HEK293 (cell line): Measurements from ENCODE around the gene AP1G2.

Experiments used
- CTCF ChIA-PET: fragments of 350-600 bp; formaldehyde crosslinking; extraction: SDS; loops from one replicate; lab custom pipeline; 2021; ENCODE audit warnings: antibody characterized with exemption; lab: Yijun Ruan, JAX
- POLR2A ChIA-PET: fragments of 300-600 bp; formaldehyde crosslinking; extraction: SDS; loops from one replicate; lab custom pipeline; 2020; ENCODE audit warnings: antibody characterized with exemption, inconsistent platforms; lab: Yijun Ruan, JAX
- H3K27ac ChIP-seq: fragments of 200-500 bp; sonication (Bioruptor generic); 2 replicates; pipeline ENCODE4 v1.5.1; 2014; ENCODE audit warnings: low read depth, low read length, control low read depth, inconsistent platforms; ENCODE audit errors: extremely low read depth
- H3K36me3 ChIP-seq, 2 experiments: fragments of 200-500 bp in 1 of 2; sonication (Bioruptor generic) in 1 of 2; 1 replicate in 1 of 2; 2 replicates in 1 of 2; pipeline ENCODE4 v1.5.1; 2014 to 2017; ENCODE audit warnings: inconsistent platforms in 2 of 2, low read length in 2 of 2; ENCODE audit not compliant: control insufficient read depth in 2 of 2, insufficient read depth in 1 of 2
- H3K4me1 ChIP-seq: fragments of 200-500 bp; sonication (Bioruptor generic); 2 replicates; pipeline ENCODE4 v1.5.1; 2014; ENCODE audit warnings: mild to moderate bottlenecking, low read length, inconsistent platforms; ENCODE audit not compliant: control insufficient read depth, insufficient read depth
- H3K4me3 ChIP-seq: 2 replicates; pipeline ENCODE4 v1.5.1; 2011; ENCODE audit warnings: low read depth, mild to moderate bottlenecking, control low read depth, low read length, moderate library complexity
- H3K9me3 ChIP-seq: fragments of 200-500 bp; sonication (Bioruptor generic); 2 replicates; pipeline ENCODE4 v1.5.1; 2014; ENCODE audit warnings: low read depth, low read length, inconsistent platforms; ENCODE audit not compliant: control insufficient read depth, insufficient read depth
- BCL11B ChIP-seq: fragments of 450-650 bp; formaldehyde crosslinking; IDR thresholded peaks from 2 replicates; pipeline ENCODE4 v1.5.1; 2016; ENCODE audit warnings: low read depth, missing biosample characterization, missing genetic modification characterization
- HOXC10 ChIP-seq: sonication (generic); formaldehyde crosslinking; IDR thresholded peaks from 2 replicates; pipeline ENCODE4 v1.8.1; 2023; ENCODE audit warnings: mild to moderate bottlenecking, missing genetic modification reagents
- HOXD13 ChIP-seq: sonication (generic); formaldehyde crosslinking; IDR thresholded peaks from 2 replicates; pipeline ENCODE4 v1.8.0; 2022; ENCODE audit warnings: missing genetic modification reagents, borderline replicate concordance
- KLF7 ChIP-seq: fragments of 450-650 bp; formaldehyde crosslinking; IDR thresholded peaks from 2 replicates; pipeline ENCODE4 v1.5.1; 2016; ENCODE audit warnings: missing biosample characterization, missing genetic modification characterization, borderline replicate concordance
- SALL2 ChIP-seq: fragments of 450-650 bp; formaldehyde crosslinking; IDR thresholded peaks from 2 replicates; pipeline ENCODE4 v1.5.0; 2017; ENCODE audit warnings: missing biosample characterization, mild to moderate bottlenecking, missing genetic modification characterization, borderline replicate concordance
- SCRT1 ChIP-seq: fragments of 450-650 bp; formaldehyde crosslinking; IDR thresholded peaks from 2 replicates; pipeline ENCODE4 v1.5.1; 2016; ENCODE audit warnings: missing biosample characterization, missing genetic modification characterization, borderline replicate concordance
- SP2 ChIP-seq: fragments of 450-650 bp; formaldehyde crosslinking; IDR thresholded peaks from 2 replicates; pipeline ENCODE4 v1.5.1; 2016; ENCODE audit warnings: missing biosample characterization, missing genetic modification characterization
- ZBTB20 ChIP-seq: fragments of 450-650 bp; formaldehyde crosslinking; IDR thresholded peaks from 2 replicates; pipeline ENCODE4 v1.5.1; 2016; ENCODE audit warnings: missing biosample characterization, missing genetic modification characterization
- ZFP37 ChIP-seq: fragments of 450-650 bp; formaldehyde crosslinking; IDR thresholded peaks from 2 replicates; pipeline ENCODE4 v1.5.1; 2016; ENCODE audit warnings: missing biosample characterization, missing genetic modification characterization
- ZNF10 ChIP-seq: fragments of 450-650 bp; formaldehyde crosslinking; IDR thresholded peaks from 2 replicates; pipeline ENCODE4 v1.5.1; 2017; ENCODE audit warnings: missing biosample characterization, missing genetic modification characterization
- ZNF112 ChIP-seq: fragments of 450-650 bp; formaldehyde crosslinking; IDR thresholded peaks from 2 replicates; pipeline ENCODE4 v1.5.0; 2017; ENCODE audit warnings: missing biosample characterization, missing genetic modification characterization
- ZNF146 ChIP-seq: fragments of 450-650 bp; formaldehyde crosslinking; IDR thresholded peaks from 2 replicates; pipeline ENCODE4 v1.5.1; 2016; ENCODE audit warnings: missing biosample characterization, missing genetic modification characterization
- ZNF184 ChIP-seq: fragments of 450-650 bp; IDR thresholded peaks from 2 replicates; pipeline ENCODE4 v1.5.1; 2018; ENCODE audit warnings: missing biosample characterization, mild to moderate bottlenecking, missing genetic modification characterization
- ZNF274 ChIP-seq, 2 experiments: fragments of 200-500 bp in 1 of 2; fragments of 450-650 bp in 1 of 2; sonication (Bioruptor generic) in 1 of 2; formaldehyde crosslinking in 1 of 2; IDR thresholded peaks; 2 replicates each; pipeline versions ENCODE4 v1.5.1 to v1.6.1; 2014 to 2016; ENCODE audit warnings: borderline replicate concordance in 1 of 2, inconsistent platforms in 1 of 2, low read length in 1 of 2, missing biosample characterization in 1 of 2, missing genetic modification characterization in 1 of 2
- ZNF302 ChIP-seq: fragments of 450-650 bp; formaldehyde crosslinking; IDR thresholded peaks from 2 replicates; pipeline ENCODE4 v1.5.1; 2016; ENCODE audit warnings: missing biosample characterization, missing genetic modification characterization, low read depth
- ZNF426 ChIP-seq: fragments of 450-650 bp; formaldehyde crosslinking; IDR thresholded peaks from 2 replicates; pipeline ENCODE4 v1.5.1; 2017; ENCODE audit warnings: missing biosample characterization, missing genetic modification characterization, mild to moderate bottlenecking, inconsistent platforms, moderate library complexity
- ZNF473 ChIP-seq: fragments of 450-650 bp; formaldehyde crosslinking; IDR thresholded peaks from 2 replicates; pipeline ENCODE4 v1.5.1; 2017; ENCODE audit warnings: missing biosample characterization, missing genetic modification characterization
- ZNF501 ChIP-seq: fragments of 450-650 bp; formaldehyde crosslinking; IDR thresholded peaks from 2 replicates; pipeline ENCODE4 v1.5.1; 2016; ENCODE audit warnings: missing biosample characterization, missing genetic modification characterization
- ZNF529 ChIP-seq: fragments of 450-650 bp; formaldehyde crosslinking; IDR thresholded peaks from 2 replicates; pipeline ENCODE4 v1.5.1; 2017; ENCODE audit warnings: missing genetic modification characterization, missing biosample characterization; ENCODE audit not compliant: insufficient replicate concordance
- ZNF596 ChIP-seq: fragments of 450-650 bp; IDR thresholded peaks from 2 replicates; pipeline ENCODE4 v1.5.0; 2018; ENCODE audit warnings: missing biosample characterization, mild to moderate bottlenecking, missing genetic modification characterization, moderate library complexity
- ZNF658 ChIP-seq: fragments of 450-650 bp; formaldehyde crosslinking; IDR thresholded peaks from 2 replicates; pipeline ENCODE4; 2016; ENCODE audit warnings: missing biosample characterization, missing genetic modification characterization
- ZNF701 ChIP-seq: fragments of 450-650 bp; formaldehyde crosslinking; IDR thresholded peaks from 2 replicates; pipeline ENCODE4 v1.5.1; 2016; ENCODE audit warnings: missing biosample characterization, missing genetic modification characterization
- ZNF791 ChIP-seq: fragments of 450-650 bp; formaldehyde crosslinking; IDR thresholded peaks from 2 replicates; pipeline ENCODE4 v1.5.1; 2016; ENCODE audit warnings: missing biosample characterization, missing genetic modification characterization
- ZNF830 ChIP-seq: fragments of 450-650 bp; IDR thresholded peaks from 2 replicates; pipeline ENCODE4 v1.5.0; 2018; ENCODE audit warnings: missing biosample characterization, missing genetic modification characterization, low read depth, mild to moderate bottlenecking, moderate library complexity
- ZNF843 ChIP-seq: fragments of 450-650 bp; formaldehyde crosslinking; IDR thresholded peaks from 2 replicates; pipeline ENCODE4 v1.5.1; 2016; ENCODE audit warnings: missing biosample characterization, missing genetic modification characterization
- TF ChIP-seq, protein P1 (sequence below): fragments of 450-650 bp; formaldehyde crosslinking; IDR thresholded peaks from 2 replicates; pipeline ENCODE4 v1.5.1; 2016; ENCODE audit warnings: missing biosample characterization, missing genetic modification characterization
- TF ChIP-seq, protein P2 (sequence below): fragments of 450-650 bp; formaldehyde crosslinking; IDR thresholded peaks from 2 replicates; pipeline ENCODE4 v1.5.1; 2016; ENCODE audit warnings: missing biosample characterization, missing genetic modification characterization

The AP1G2 gene

DNA sequence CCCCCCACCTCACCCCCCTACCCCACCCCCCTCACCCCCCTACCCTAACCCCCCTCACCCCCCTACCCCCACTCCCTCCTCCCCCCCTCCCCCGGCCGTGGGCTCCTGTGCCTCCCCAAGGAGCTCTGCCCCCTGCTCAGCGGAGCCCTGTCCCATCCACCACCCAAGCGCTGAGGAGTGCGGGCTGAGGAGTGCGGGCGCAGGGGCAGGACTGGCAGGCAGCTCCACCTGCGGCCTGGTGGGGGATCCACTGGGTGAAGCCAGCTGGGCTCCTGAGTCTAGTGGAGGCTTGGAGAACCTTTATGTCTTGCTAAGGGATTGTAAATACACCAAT lies 13.3 kb upstream of the AP1G2 start:
- no peaks in the 10 kb centered on the region for H3K9me3 ChIP-seq
- CTCF ChIA-PET = interaction anchor here (1.2 to 1.6 kb wide), 2 partner anchors 22 to 50 kb away, joined by 3 to 4 read pairs; no protein-coding TSS in a partner anchor
- no peak for TF ChIP-seq ZFP37 (tag by site-specific recombination)
- no peak for TF ChIP-seq ZBTB20 (tag by site-specific recombination)
- TF ChIP-seq ZNF426 (tag by site-specific recombination) = no peak
- no peak for TF ChIP-seq SCRT1
- TF ChIP-seq, all 188 proteins: peak for 0
- Histone ChIP-seq H3K4me3 (no peak overlapping the region), H3K27ac (no peak overlapping the region), H3K36me3 (no peaks in the 10 kb centered on the region), H3K4me1 (no peaks in the 10 kb centered on the region)
- POLR2A ChIA-PET = no interaction called here

DNA sequence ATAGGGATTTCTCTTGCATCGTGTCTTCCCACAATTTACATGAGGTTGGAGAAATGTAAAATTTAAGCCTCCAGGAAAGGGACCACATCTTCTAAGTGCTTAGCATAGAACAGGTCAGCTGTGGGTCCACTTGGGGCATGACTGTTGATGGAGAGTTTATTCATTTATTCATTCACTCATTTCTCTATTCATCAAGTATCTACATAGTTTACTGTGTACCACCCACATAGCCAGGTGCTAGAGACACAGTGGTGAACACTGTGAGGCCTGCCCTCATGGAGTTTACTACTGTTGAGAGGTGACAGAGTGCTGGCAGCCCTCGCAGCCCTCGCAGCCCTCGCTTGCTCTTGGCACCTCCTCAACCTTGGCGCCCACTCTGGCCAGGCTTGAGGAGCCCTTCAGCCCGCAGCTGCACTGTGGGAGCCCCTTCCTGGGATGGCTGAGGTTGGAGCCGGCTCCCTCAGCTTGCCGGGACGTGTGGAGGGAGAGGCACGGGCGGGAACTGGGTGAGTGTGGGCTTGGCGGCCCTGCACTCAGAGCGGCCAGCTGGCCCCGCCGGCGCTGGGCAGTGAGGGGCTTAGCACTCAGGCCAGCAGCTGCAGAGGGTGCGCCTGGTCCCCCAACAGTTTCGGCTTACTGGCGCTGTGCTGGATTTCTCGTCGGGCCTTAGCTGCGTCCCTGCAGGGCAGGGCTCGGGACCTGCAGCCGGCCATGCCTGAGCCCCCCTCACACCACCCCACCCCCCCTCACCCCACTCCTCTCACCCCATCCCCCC lies 12.7 kb upstream of the AP1G2 start:
- H3K36me3 ChIP-seq = no peaks in the 10 kb centered on the region
- H3K27ac ChIP-seq = no peak overlapping the region
- ChIA-PET POLR2A (no interaction called here), CTCF (interaction anchor here (0.5 to 1.6 kb wide), 2 partner anchors 51 to 83 kb away, joined by 3 to 4 read pairs; no protein-coding TSS in a partner anchor)
- H3K9me3 ChIP-seq = no peaks in the 10 kb centered on the region
- H3K4me1 ChIP-seq = no peaks in the 10 kb centered on the region
- TF ChIP-seq ZNF112 = no peak
- TF ChIP-seq ZNF830 = no peak
- TF ChIP-seq HOXD13 = no peak
- TF ChIP-seq ZNF501 = no peak
- TF ChIP-seq BCL11B (tag by site-specific recombination) = no peak
- TF ChIP-seq SALL2 (tag by site-specific recombination) = no peak
- TF ChIP-seq ZNF473 (tag by site-specific recombination) = no peak
- TF ChIP-seq ZNF274 (IDR thresholded peaks at IDR 0.05; ENCODE audit: low read length) = no peak
- no peak for TF ChIP-seq ZNF274 (tag by site-specific recombination; IDR thresholded peaks at IDR 0.05; ENCODE audit: borderline replicate concordance)
- no peak for TF ChIP-seq SCRT1
- no peak for TF ChIP-seq ZNF596
- TF ChIP-seq KLF7 (tag by site-specific recombination) = no peak
- TF ChIP-seq ZNF426 (tag by site-specific recombination) = no peak
- TF ChIP-seq ZNF791 (tag by site-specific recombination) = no peak
- TF ChIP-seq ZNF701 = no peak
- TF ChIP-seq ZNF529 (tag by site-specific recombination) = no peak
- no peak for TF ChIP-seq SP2
- TF ChIP-seq ZNF184 = no peak
- no peak for TF ChIP-seq ZNF843 (tag by site-specific recombination)
- TF ChIP-seq, protein P1, sequence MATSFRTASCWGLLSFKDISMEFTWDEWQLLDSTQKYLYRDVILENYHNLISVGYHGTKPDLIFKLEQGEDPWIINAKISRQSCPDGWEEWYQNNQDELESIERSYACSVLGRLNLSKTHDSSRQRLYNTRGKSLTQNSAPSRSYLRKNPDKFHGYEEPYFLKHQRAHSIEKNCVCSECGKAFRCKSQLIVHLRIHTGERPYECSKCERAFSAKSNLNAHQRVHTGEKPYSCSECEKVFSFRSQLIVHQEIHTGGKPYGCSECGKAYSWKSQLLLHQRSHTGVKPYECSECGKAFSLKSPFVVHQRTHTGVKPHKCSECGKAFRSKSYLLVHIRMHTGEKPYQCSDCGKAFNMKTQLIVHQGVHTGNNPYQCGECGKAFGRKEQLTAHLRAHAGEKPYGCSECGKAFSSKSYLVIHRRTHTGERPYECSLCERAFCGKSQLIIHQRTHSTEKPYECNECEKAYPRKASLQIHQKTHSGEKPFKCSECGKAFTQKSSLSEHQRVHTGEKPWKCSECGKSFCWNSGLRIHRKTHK (tag by site-specific recombination) = no peak
- H3K4me3 ChIP-seq = no peak overlapping the region

DNA sequence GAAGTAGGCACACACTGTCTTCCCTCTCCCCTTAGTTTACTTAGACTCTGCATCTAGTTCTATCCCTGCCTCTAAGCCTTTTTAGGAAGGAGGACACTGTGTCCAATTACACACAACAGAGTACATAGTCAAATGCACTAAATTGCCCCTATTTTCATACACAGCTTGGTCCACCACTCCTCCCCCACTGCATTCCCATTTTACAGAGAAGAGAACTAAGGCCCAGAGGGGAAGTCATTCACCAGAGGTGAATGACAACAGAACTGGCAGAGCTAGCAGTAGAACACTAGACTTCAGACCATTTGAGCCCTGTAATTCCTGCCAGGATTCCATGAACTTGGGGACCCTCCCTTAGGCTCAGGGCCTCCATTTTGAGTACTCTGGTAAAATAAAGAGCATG lies 12.1 kb upstream of the AP1G2 start:
- POLR2A ChIA-PET = no interaction called here
- no peaks in the 10 kb centered on the region for H3K9me3 ChIP-seq
- H3K36me3 ChIP-seq = no peaks in the 10 kb centered on the region
- no peak overlapping the region for H3K27ac ChIP-seq
- H3K4me1 ChIP-seq = no peaks in the 10 kb centered on the region
- no peak for TF ChIP-seq ZNF146
- TF ChIP-seq, protein P2, sequence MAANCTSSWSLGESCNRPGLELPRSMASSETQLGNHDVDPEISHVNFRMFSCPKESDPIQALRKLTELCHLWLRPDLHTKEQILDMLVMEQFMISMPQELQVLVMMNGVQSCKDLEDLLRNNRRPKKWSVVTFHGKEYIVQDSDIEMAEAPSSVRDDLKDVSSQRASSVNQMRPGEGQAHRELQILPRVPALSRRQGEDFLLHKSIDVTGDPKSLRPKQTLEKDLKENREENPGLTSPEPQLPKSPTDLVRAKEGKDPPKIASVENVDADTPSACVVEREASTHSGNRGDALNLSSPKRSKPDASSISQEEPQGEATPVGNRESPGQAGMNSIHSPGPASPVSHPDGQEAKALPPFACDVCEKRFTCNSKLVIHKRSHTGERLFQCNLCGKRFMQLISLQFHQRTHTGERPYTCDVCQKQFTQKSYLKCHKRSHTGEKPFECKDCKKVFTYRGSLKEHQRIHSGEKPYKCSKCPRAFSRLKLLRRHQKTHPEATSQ = no peak
- TF ChIP-seq ZNF10 = no peak
- TF ChIP-seq HOXC10 = no peak
- TF ChIP-seq ZNF658 (tag by site-specific recombination) = no peak
- no peak for TF ChIP-seq ZNF302
- no peak for TF ChIP-seq ZNF184
- no peak for TF ChIP-seq SALL2 (tag by site-specific recombination)
- TF ChIP-seq, all 188 proteins: peak for 0
- CTCF ChIA-PET = interaction anchor here (0.5 kb wide), 1 partner anchor 83 kb away, joined by 3 read pairs; no protein-coding TSS in a partner anchor
- no peak overlapping the region for H3K4me3 ChIP-seq
